Naive thymus-derived CD4-positive, alpha-beta T cell (primary cell): ENCODE results near the gene FLYWCH2. TPM values are rescaled to one million over a fixed set of nuclear protein-coding genes. Genes with fewer than 3 reads are reported as not detected.

Experiments
- ATAC-seq: fragments of 150-1000 bp; cut with Tn5 transposase; 2 replicates; pipeline ENCODE4 v1.10.0; 2021; ENCODE audit warnings: mild to moderate bottlenecking, moderate library complexity
- CTCF ChIA-PET: fragments of 350-600 bp; sonication (Branson Sonifier 250); formaldehyde crosslinking; loops from one replicate; lab custom pipeline; 2021; ENCODE audit warnings: antibody characterized with exemption; lab: Charles Lee
- POLR2A ChIA-PET: fragments of 350-600 bp; sonication (Branson Sonifier 250); formaldehyde crosslinking; loops from one replicate; lab custom pipeline; 2021; ENCODE audit warnings: antibody characterized with exemption, inconsistent platforms; lab: Charles Lee
- DNase-seq, 9 donors: peaks; one replicate each; pipeline versions ENCODE4 v3.0.0 to v3.0.0-alpha.2; 2020 to 2022; ENCODE audit warnings: mixed read lengths in 1 of 9
- H3K27ac ChIP-seq: one replicate; pipeline ENCODE4 v1.7.0; 2013; ENCODE audit warnings: mild to moderate bottlenecking, low read depth, low read length, moderate library complexity
- H3K27me3 ChIP-seq, 2 donors: one replicate each; pipeline ENCODE4 v1.7.0; 2013; ENCODE audit warnings: low read length in 2 of 2, mild to moderate bottlenecking in 2 of 2, moderate library complexity in 2 of 2; ENCODE audit not compliant: control insufficient read depth in 2 of 2, insufficient read depth in 2 of 2
- H3K36me3 ChIP-seq, 3 experiments: 1 replicate in 2 of 3; 2 replicates in 1 of 3; pipeline ENCODE4 v1.7.0; 2013; ENCODE audit warnings: low read length in 3 of 3, mild to moderate bottlenecking in 3 of 3, moderate library complexity in 1 of 3; ENCODE audit not compliant: insufficient read depth in 3 of 3, control insufficient read depth in 2 of 3
- H3K4me1 ChIP-seq, 2 donors: one replicate each; pipeline ENCODE4 v1.7.0; 2013; ENCODE audit warnings: low read length in 2 of 2, mild to moderate bottlenecking in 2 of 2, moderate library complexity in 1 of 2; ENCODE audit not compliant: control insufficient read depth in 2 of 2, insufficient read depth in 2 of 2
- H3K4me3 ChIP-seq: 2 replicates; pipeline ENCODE4 v1.7.0; 2013; ENCODE audit warnings: mild to moderate bottlenecking, low read length
- H3K9me3 ChIP-seq, 3 experiments: 1 replicate in 2 of 3; 2 replicates in 1 of 3; pipeline ENCODE4 v1.7.0; 2013; ENCODE audit warnings: low read length in 3 of 3; ENCODE audit not compliant: control insufficient read depth in 2 of 3
- H3K27ac Mint-ChIP-seq, 9 donors: one replicate each; pipeline ENCODE4 v1.8.0; 2020 to 2022; ENCODE audit warnings: mixed read lengths in 9 of 9, mild to moderate bottlenecking in 8 of 9, moderate library complexity in 5 of 9, inconsistent platforms in 2 of 9
- H3K27me3 Mint-ChIP-seq, 5 donors: one replicate each; pipeline ENCODE4 v1.8.0; 2021 to 2022; ENCODE audit warnings: mixed read lengths in 5 of 5, mild to moderate bottlenecking in 1 of 5
- H3K36me3 Mint-ChIP-seq, 5 donors: one replicate each; pipeline ENCODE4 v1.8.0; 2020 to 2022; ENCODE audit warnings: mixed read lengths in 5 of 5, mild to moderate bottlenecking in 3 of 5, inconsistent platforms in 1 of 5
- H3K4me1 Mint-ChIP-seq, 7 donors: one replicate each; pipeline ENCODE4 v1.8.0; 2020 to 2022; ENCODE audit warnings: mixed read lengths in 7 of 7, mild to moderate bottlenecking in 3 of 7, inconsistent platforms in 1 of 7
- H3K4me3 Mint-ChIP-seq, 10 donors: one replicate each; pipeline ENCODE4 v1.8.0; 2020 to 2022; ENCODE audit warnings: mild to moderate bottlenecking in 10 of 10, mixed read lengths in 10 of 10, moderate library complexity in 6 of 10, inconsistent platforms in 2 of 10
- H3K9me3 Mint-ChIP-seq, 11 donors: one replicate each; pipeline ENCODE4 v1.8.0; 2020 to 2022; ENCODE audit warnings: mixed read lengths in 11 of 11, mild to moderate bottlenecking in 4 of 11, inconsistent platforms in 1 of 11, moderate library complexity in 1 of 11
- intact Hi-C, 2 donors: fragments of 100-400 bp; cut with micrococcal nuclease; formaldehyde crosslinking; loops; one replicate each; pipeline ENCODE4 v1.15.1; 2023
- polyA plus RNA-seq, 2 donors: library from polyadenylated mRNA; unstranded; fragments of 300-500 nt; fragmentation: Illumina TruSeq; gene quantifications; one replicate each; pipeline ENCODE4 v1.2.3, GENCODE V29; 2021
- total RNA-seq, 6 experiments: library from RNA in 5 of 6; stranded (reverse) in 5 of 6; gene quantifications; 1 replicate in 5 of 6; 2 replicates in 1 of 6; pipeline ENCODE4 v1.2.3 and lab custom pipeline; 2021 to 2026

FLYWCH2 gene
- total and polyA plus RNA-seq, 7 experiments from 2014 or later, result 13.6 to 30.4 (median 24.8) TPM

GRCh38 chr16:2843526-2843925, 39.5 kb upstream of the FLYWCH2 start:
- ChIA-PET CTCF (no interaction called here), POLR2A (interaction anchor here (0.7 kb wide), 1 partner anchor 65 kb away, joined by 3 read pairs; no protein-coding TSS in a partner anchor)
- Histone ChIP-seq H3K36me3 (no peaks in the 10 kb centered on the region), H3K27ac (no peak overlapping the region), H3K9me3 (no peaks in the 10 kb centered on the region), H3K4me1 (peaks cover 30 to 37% of the 10 kb centered on the region in 2 donors), H3K27me3 (no peaks in the 10 kb centered on the region), H3K4me3 (no peak overlapping the region)
- Mint-ChIP-seq H3K4me3 (no peak overlapping the region), H3K27me3 (no peaks in the 10 kb centered on the region), H3K4me1 (peaks cover under 1 to 45% (median 27%) of the 10 kb centered on the region in 7 donors), H3K27ac (peak overlapping the region in 7 of 9 donors; percentile 41 to 85 (median 59)), H3K9me3 (peaks cover 0 to 4% (median 0%) of the 10 kb centered on the region in 11 donors), H3K36me3 (no peaks in the 10 kb centered on the region)
- intact Hi-C loops, result no loop called here
- no peak for DNase-seq
- ATAC-seq, result no peak

- POLR2A ChIA-PET, result interaction anchor here (0.7 kb wide), 1 partner anchor 135 kb away, joined by 3 read pairs; the partner anchor contains the start of gene PKMYT1
- H3K9me3 Mint-ChIP-seq, result peaks cover 0 to 4% (median 0%) of the 10 kb centered on the region in 11 donors
Observed at GRCh38 chr16:2845116-2845515, 37.9 kb upstream of the FLYWCH2 start.

GRCh38 chr16:2846511-2847310, 36.3 kb upstream of the FLYWCH2 start:
- peaks cover 3 to 9% (median 8%) of the 10 kb centered on the region in 5 donors for H3K27me3 Mint-ChIP-seq
- peaks cover 0 to 4% (median 0%) of the 10 kb centered on the region in 11 donors for H3K9me3 Mint-ChIP-seq
- no peaks in the 10 kb centered on the region for H3K36me3 Mint-ChIP-seq
- peaks cover 0 to 18% (median 14%) of the 10 kb centered on the region in 7 donors for H3K4me1 Mint-ChIP-seq
- H3K27ac Mint-ChIP-seq, result peak overlapping the region in 1 of 9 donors; percentile 9
- Histone ChIP-seq H3K9me3 (no peaks in the 10 kb centered on the region), H3K4me3 (no peak overlapping the region), H3K27ac (no peak overlapping the region), H3K4me1 (peaks cover 11 to 17% of the 10 kb centered on the region in 2 donors), H3K36me3 (no peaks in the 10 kb centered on the region), H3K27me3 (no peaks in the 10 kb centered on the region)
- ChIA-PET CTCF (no interaction called here), POLR2A (no interaction called here)
- DNase-seq (no peak), ATAC-seq (peak; percentile 32)
- H3K4me3 Mint-ChIP-seq, result no peak overlapping the region
- intact Hi-C loops, result no loop called here

More at GRCh38 chr16:2845116-2845515, 37.9 kb upstream of the FLYWCH2 start:
- no peak overlapping the region for H3K27ac ChIP-seq
- H3K4me1 ChIP-seq, result peaks cover 25 to 29% of the 10 kb centered on the region in 2 donors
- Mint-ChIP-seq H3K27ac (peak overlapping the region in 6 of 9 donors; percentile 13 to 75 (median 31)), H3K36me3 (no peaks in the 10 kb centered on the region), H3K4me1 (peaks cover 0 to 29% (median 21%) of the 10 kb centered on the region in 7 donors), H3K4me3 (no peak overlapping the region), H3K27me3 (peaks cover 3 to 9% (median 5%) of the 10 kb centered on the region in 5 donors)
- intact Hi-C loops, result no loop called here
- no peaks in the 10 kb centered on the region for H3K36me3 ChIP-seq
- CTCF ChIA-PET, result interaction anchor here (0.9 kb wide), 1 partner anchor 23 kb away, joined by 3 read pairs; no protein-coding TSS in a partner anchor
- H3K9me3 ChIP-seq, result no peaks in the 10 kb centered on the region
- H3K4me3 ChIP-seq, result no peak overlapping the region
- DNase-seq (no peak), ATAC-seq (no peak)
- no peaks in the 10 kb centered on the region for H3K27me3 ChIP-seq

GRCh38 chr16:2848933-2849725, 33.9 kb upstream of the FLYWCH2 start:
- POLR2A ChIA-PET, result no interaction called here
- DNase-seq, result no peak
- peak overlapping the region in 1 of 10 donors; percentile 1 for H3K4me3 Mint-ChIP-seq
- Histone ChIP-seq H3K4me3 (no peak overlapping the region), H3K4me1 (peaks cover 0 to 4% of the 10 kb centered on the region in 2 donors), H3K36me3 (no peaks in the 10 kb centered on the region), H3K27me3 (no peaks in the 10 kb centered on the region), H3K27ac (no peak overlapping the region), H3K9me3 (peaks cover 0 to 1% (median 0%) of the 10 kb centered on the region in 3 experiments)
- no peak for ATAC-seq
- intact Hi-C loops, result no loop called here
- peaks cover 3 to 9% (median 8%) of the 10 kb centered on the region in 5 donors for H3K27me3 Mint-ChIP-seq
- H3K4me1 Mint-ChIP-seq, result peaks cover 0 to 10% (median 3%) of the 10 kb centered on the region in 7 donors
- CTCF ChIA-PET, result no interaction called here
- H3K36me3 Mint-ChIP-seq, result peaks cover 0 to 3% (median 0%) of the 10 kb centered on the region in 5 donors
- no peak overlapping the region for H3K27ac Mint-ChIP-seq
- peaks cover 0 to 7% (median 2%) of the 10 kb centered on the region in 11 donors for H3K9me3 Mint-ChIP-seq

- Histone ChIP-seq H3K27ac (no peak overlapping the region), H3K4me3 (no peak overlapping the region), H3K36me3 (no peaks in the 10 kb centered on the region), H3K9me3 (peaks cover 0 to 7% (median 0%) of the 10 kb centered on the region in 3 experiments), H3K27me3 (no peaks in the 10 kb centered on the region), H3K4me1 (no peaks in the 10 kb centered on the region)
- H3K27ac Mint-ChIP-seq, result no peak overlapping the region
- intact Hi-C loops, result no loop called here
- no peak for DNase-seq
- H3K27me3 Mint-ChIP-seq, result peaks cover 3 to 9% (median 8%) of the 10 kb centered on the region in 5 donors
- peaks cover 0 to 9% (median 4%) of the 10 kb centered on the region in 5 donors for H3K36me3 Mint-ChIP-seq
- peaks cover 0 to 16% (median 0%) of the 10 kb centered on the region in 7 donors for H3K4me1 Mint-ChIP-seq
- CTCF ChIA-PET, result no interaction called here
- no peak for ATAC-seq
- no peak overlapping the region for H3K4me3 Mint-ChIP-seq
- POLR2A ChIA-PET, result no interaction called here
- H3K9me3 Mint-ChIP-seq, result peaks cover 5 to 14% (median 9%) of the 10 kb centered on the region in 11 donors
Observed at GRCh38 chr16:2852003-2852730, 30.8 kb upstream of the FLYWCH2 start.
